GM19099 (cell line): ENCODE measurements around the gene CXCR4.

Source experiments
- POLR2A ChIP-seq: IDR thresholded peaks from 3 replicates; pipeline ENCODE4 v1.6.1; 2011; ENCODE audit warnings: low read depth; ENCODE audit not compliant: insufficient read length; ENCODE audit errors: extremely low read depth

Gene CXCR4

DNA sequence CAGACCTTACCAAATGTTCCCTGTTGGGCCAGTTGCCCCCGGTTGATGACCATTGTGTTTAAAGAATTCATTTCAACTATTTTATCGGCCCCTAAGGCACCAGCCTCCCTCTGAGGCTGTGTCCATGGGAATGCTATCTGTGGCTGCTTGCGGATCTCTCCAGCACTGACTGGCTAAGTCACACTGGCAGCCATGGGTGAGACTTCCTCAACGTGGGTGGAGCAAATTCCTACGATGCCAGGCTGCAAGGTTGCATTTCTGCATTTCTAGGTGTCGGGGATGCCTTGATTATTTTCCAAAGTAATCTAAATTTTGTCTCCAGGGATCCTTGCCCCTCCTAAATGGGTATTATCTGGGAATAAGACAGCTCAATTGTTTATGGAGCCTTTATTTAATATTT is 6.2 kb downstream of the CXCR4 start:
- TF ChIP-seq POLR2A: no peak

DNA sequence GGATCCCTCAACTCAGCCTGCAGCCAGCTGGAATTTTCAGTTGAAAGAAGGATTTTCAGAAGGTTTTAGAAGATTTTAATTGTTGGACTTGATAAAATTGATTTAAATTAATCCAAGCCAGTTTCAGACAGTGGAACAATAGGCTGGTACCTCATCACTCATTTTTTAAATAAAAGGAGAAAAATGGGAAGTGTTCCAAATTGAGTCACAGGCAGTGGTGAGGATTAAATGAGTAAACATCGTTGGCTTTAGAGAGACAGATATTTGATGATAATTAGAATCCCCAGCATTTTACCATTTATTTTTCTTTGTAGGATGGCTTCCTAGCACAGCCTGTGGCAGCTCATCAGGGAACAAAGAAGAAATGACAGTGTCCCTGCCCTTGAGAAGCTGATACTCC is 7.4 kb downstream of the CXCR4 start:
- no peak for TF ChIP-seq POLR2A

DNA sequence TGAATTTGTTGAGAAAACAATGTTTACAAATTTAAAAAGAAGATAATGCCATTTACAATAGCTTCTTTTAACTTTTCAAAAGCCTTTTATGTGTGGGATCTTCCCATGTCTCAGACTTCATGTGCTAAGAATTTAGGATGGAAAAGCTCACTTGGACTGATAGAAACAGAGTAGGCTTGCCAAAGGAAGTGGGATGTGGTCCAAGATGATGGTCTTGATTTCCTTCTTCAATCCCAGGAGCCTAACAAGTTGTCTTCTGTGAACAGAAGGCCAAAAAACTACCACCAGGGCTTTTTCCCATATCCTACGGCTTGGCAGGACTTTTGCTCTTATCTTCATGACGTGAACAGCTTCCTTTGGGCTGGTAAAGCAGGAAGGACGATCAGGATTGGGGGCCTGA is 9.5 kb downstream of the CXCR4 start:
- TF ChIP-seq POLR2A: no peak

DNA sequence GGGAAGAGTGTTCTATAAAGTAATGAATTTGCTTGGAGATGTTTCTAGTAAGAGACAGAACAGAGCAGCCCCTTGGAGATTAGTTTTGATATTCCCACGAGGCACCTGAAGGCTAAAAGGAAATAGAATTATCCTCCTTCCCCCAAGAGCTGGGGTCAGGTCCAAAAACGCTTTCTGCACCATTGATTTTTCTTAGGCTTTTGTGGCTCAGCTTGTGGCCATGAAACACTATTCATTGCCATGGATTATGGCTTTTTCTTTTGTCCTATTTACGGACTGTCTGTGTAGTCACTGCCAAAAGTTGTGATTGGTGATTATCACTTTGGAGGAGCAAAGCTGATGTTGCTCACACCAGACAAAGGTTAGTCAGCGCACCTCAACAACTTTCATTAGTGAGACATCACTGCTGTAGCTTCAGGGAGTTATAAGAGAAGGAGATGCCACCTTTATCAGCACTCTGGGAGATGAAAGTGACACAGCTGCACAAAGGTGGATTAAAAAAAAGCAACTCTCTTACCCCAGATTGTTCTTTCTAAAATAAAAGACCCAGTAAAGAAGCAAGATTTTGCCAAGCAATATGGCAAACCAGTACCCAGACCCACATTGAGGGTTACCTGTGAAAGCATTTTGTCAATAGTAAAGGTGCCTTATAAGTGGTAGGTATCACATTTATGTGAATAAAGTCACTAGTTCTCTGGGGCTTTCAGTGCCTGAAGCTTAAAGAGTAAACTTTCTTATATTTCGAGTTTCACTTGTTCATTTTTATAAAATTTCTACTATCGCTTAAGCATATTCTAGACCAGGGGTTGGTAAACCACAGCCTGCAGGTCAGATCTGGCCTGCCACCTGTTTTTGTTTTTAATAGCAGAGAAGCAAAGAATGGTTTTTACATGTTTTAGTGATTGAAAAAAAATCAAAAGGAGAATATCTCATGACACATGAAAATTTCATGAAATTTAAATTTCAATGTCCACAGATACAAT is 10.6 kb downstream of the CXCR4 start:
- TF ChIP-seq POLR2A: no peak

DNA sequence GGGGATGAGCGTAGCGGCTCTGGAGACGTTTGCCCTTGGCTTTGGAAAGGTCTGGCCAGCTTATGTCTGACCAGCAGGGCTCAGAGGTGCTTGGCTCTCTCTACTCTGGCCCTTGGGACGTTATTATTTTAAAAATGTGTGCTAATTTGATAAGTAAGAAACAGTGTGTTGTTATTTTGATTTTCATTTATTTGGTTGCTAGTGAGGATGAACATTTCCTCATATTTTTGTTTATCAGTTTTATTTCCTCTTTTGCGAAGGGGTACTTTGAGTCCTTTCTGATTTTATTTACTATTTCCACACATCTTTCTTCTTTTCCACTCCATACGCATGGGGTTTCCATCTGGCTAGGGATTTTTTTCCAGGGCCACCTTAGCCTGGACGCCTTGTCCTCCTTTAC is 11.4 kb downstream of the CXCR4 start:
- TF ChIP-seq POLR2A: no peak

DNA sequence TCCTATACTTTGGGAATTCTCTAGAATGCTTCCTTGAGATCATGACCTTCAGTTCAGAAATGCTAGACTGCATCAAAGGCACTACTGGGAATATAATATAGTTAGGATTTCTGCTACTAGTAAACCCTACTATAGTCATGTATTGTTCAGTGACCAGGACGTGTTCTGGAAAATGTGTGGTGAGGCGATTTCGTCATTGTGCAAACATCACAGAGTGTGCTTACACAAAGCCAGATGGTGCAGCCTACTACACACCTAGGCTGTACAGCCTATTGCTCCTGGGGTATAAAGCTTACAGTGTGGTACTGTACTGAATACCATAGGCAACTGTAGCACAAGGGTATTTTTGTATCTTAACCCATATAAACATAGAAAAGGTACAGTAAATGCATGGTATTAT is 13.0 kb downstream of the CXCR4 start:
- no peak for TF ChIP-seq POLR2A

DNA sequence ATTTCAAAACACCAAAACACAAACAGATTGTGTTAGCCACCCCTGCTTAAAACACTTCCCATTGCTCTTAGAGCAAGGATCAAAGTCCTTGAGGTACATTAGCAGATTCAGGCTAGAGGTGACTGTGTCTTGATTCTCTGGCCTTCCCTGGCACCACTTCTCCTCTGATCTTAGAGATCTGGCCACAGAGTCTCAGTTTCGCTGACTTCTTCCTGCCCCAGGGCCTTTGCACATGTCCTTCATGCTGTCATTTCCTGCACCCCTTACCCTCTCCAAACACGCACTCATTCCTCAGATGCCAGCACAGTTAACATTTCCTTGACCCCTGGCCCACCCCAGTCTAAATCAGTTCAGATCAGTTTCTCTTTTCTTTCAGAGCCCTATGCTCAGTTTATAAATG is 16.9 kb downstream of the CXCR4 start:
- no peak for TF ChIP-seq POLR2A

DNA sequence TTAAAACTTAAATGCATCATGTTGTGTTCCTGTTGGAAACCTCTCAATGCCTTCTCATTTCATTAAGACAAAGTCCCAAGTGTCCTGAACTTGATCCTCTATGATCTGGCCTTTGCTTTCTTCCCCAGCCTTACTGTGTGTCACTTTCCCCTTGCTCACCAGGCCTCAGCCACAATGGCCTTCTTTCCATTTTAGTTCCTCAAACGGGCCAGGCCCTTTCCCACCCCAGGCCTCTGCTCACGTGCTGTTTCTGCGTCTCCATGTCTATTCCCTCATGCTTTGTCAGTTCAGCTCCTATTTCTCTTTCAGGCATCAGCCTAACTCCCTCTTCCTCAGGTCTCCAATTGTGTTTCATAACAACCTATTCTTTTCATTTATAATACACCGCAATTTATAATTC is 19.5 kb downstream of the CXCR4 start:
- TF ChIP-seq POLR2A: no peak

DNA sequence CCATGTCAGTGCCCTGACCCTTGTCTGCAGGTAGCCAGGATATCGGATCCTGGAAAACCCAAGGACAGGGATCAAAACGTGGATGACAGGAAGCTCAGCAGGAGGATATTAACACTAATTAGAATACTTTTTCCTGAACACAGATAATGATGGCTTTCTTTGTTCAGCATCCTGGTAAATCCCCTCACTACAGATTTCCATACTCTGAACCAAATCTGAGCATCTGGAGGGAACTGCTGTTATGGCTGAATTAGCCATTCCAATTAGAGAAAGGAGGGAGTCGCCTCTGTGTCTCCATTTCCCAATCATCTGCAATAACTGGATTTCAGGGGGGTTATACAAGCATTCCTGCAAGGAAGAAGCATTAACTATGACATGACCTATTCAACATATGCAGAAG is 24.4 kb downstream of the CXCR4 start:
- no peak for TF ChIP-seq POLR2A

DNA sequence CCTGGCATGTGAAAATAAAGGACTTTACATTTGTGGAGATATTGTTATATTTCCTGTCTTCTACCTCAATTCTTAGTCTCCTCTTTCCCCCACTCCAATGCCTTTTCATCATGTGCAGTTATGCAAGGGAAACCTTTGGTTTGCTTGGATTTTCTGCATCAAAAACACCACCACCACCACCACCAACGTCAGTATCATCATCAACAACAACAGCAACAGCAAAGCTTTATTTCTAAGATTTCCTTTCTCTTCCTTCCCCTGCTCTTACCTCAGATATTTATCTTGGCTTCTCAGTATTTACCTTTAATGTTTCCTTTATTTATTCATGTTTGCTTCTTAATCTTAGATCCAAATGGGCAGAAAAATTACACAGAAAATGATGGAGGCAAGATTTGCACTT is 26.1 kb downstream of the CXCR4 start:
- TF ChIP-seq POLR2A: no peak

DNA sequence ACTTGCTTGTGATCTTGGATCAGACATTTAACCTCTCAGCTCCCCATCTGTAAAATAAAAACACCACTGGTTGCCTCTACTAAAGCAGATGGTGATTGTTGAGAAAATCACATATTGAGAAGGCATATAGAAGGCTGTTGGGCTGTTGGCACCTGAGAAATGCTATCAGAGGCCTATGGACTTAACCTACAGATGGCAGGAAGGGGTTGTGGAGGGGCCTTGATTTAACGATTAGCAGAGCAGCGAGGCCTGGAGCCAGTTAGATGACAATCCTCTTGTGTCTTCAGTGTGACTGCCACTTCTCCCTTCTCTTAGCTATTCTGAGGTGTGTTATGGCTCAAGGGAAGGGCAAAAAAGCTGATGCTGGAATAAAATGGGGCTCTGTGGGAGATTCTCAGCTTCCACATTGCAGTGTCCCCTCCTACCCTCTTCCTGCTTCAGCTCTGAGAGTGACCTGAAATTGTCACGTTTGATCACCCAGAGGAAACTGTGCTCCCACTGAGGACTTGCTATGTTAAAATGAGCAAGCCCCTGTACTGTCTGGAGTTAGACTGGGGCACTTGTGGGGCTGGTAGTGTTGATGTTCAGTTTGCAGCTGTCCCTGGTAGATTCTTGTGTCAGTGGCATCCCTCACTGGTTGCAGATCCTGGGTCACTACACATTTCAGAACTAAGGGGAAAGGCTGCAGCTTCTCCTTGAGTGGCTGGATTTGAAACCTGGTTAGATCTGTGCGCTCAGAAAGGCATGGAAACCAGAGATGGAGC is 31.5 kb downstream of the CXCR4 start:
- no peak for TF ChIP-seq POLR2A

DNA sequence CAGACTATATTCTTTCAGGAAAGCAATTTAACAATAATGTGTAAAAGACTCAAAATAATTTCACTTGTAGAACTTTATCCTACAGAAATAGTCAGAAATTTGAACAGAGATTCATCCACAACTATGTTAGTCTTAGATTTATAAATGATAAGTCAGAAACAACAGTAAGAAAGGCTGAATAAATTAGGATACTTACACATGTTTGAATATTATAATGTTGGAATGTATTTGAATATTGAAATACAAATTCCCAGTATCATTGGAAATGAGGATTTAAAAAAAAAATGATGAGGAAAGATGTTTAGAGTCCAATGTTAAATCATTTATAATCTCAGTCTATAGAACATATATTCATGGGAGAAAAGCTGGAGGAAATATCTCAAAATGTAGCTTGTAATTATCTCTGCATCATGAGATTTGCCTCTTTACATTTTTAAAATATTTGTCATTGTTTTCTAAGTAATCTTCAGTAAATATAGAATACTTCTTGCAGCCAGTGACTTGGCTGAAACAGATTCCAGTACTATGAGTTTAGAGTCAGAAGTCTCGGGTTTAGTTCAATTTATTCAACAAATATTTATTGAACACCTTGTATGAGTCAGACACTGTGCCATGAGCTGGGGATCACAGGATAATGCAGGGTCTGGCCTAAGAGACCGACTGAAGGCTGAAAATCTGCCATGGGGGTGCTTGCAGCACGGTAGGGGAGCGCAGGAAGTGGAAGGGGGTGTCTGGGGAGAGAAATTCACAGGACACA is 32.3 kb downstream of the CXCR4 start:
- no peak for TF ChIP-seq POLR2A

DNA sequence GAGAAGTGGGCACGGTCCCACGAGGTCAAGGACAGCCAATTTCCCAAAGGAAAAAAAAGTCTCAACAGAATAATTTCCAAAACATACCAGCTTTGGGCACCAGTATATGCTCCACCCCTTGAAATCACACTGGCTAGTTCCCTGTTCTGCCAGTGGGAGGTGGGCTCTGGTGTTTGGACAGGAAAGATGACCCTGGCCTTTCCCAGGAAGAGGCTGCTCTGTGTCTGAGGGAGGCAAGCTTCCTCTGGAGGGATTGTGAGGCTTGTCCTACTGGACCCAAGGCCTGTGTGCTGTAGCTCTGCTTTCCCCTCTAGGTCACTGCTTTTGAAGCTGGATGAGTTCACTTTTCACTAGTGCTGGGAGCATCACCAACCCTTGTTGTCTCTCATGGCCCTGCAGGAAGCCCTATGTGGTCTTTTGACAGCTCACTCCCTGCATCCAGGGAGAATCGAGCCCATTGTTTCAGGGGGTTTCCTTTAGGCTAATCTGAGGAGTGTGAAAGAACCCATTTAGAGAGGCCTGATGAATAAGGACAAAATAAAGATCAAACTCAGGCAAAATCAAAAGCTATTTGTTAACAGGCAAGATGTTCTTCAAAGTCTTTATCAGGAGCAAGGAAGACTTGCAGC is 36.3 kb downstream of the CXCR4 start:
- TF ChIP-seq POLR2A: no peak

DNA sequence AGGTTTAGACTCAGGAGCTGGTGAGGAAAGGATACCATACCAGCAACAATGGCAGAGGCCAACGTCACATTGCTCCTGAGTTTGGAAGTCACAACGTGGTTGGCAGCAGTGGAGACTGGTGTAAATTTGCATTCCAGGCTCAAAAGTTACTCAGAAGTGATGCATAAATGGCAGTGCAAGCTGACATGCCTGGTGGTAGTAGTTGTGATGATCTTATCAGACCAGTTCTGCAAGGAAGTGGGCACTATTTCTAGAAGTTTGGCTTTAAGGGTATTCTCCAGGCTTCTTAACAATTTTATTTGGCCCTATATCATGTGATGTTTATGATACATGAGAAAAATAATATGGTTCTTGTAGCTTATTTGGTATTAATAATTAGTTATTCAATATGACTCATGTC is 37.8 kb downstream of the CXCR4 start:
- no peak for TF ChIP-seq POLR2A

DNA sequence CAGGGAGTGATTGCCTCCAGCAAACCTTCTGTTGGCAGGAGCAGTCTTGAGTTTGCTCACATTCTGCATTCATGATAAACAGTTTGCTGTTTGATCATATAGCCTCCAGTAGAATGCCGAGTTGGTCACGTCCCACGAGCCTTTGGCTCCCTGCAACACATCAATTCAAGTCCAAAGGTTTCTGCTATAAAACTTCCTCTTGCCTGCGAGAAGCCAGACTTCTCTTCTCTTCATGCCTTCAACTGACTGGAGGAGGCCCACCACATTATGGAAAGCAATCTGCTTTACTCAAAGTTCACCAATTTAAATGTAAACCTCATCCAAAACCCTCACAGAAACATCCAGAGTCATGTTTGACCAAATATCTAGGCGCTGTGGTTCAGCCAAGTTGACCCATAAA is 40.8 kb downstream of the CXCR4 start:
- TF ChIP-seq POLR2A: no peak
